ENCODE data around the gene SPRN.

SPRN gene

DNA sequence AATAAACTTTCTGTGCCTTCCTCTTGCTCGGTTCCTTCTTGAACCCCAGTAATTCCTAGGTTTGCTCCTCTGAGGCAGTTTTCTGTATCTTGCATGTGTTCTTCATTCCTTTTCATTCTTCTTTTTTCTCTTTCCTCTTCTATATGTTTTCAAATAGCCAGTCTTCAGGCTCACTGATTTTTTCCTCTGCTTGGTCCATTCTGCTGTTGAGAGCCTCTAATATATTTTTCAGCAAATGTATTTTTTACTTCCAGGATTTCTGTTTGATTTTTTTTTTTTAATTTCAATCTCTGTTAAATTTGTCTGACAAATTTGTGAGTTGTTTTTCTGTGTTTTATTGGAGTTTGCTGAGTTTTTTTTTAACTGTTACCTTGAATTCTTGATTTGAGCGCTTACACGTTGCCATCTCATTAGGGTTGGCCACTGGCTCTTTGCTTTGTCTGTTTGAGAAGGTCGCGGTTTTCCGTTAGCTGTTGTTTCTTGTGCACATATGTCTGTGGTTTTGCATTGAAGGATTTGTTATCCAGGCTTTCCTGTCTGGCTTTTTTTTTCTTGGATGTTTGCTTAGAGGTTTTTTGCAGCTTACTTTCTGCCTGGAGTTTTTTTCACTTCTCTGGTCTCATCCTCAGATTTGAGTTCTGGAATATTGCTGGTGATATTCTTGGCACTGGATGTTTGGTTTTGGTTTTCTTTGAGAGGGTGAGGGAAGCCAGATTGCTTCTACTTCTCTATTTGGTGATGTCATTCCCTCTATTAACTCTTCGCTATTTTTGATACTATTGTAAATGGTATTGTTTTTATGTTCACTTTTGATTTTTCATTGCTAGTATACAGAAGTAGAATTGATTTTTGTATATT is 12.7 kb downstream of the SPRN start:
- DNase-seq (ENCODE audit: low read depth in 2 of 2) = no peak
- H3K4me3 ChIP-seq (replicated peaks in 1 of 2; ENCODE audit: low read depth in 2 of 2, low read length in 2 of 2) = no peak overlapping the region
- TF ChIP-seq, protein P1, sequence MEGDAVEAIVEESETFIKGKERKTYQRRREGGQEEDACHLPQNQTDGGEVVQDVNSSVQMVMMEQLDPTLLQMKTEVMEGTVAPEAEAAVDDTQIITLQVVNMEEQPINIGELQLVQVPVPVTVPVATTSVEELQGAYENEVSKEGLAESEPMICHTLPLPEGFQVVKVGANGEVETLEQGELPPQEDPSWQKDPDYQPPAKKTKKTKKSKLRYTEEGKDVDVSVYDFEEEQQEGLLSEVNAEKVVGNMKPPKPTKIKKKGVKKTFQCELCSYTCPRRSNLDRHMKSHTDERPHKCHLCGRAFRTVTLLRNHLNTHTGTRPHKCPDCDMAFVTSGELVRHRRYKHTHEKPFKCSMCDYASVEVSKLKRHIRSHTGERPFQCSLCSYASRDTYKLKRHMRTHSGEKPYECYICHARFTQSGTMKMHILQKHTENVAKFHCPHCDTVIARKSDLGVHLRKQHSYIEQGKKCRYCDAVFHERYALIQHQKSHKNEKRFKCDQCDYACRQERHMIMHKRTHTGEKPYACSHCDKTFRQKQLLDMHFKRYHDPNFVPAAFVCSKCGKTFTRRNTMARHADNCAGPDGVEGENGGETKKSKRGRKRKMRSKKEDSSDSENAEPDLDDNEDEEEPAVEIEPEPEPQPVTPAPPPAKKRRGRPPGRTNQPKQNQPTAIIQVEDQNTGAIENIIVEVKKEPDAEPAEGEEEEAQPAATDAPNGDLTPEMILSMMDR (IDR thresholded peaks at IDR 0.05; ENCODE audit: low read depth, low read length) = no peak

DNA sequence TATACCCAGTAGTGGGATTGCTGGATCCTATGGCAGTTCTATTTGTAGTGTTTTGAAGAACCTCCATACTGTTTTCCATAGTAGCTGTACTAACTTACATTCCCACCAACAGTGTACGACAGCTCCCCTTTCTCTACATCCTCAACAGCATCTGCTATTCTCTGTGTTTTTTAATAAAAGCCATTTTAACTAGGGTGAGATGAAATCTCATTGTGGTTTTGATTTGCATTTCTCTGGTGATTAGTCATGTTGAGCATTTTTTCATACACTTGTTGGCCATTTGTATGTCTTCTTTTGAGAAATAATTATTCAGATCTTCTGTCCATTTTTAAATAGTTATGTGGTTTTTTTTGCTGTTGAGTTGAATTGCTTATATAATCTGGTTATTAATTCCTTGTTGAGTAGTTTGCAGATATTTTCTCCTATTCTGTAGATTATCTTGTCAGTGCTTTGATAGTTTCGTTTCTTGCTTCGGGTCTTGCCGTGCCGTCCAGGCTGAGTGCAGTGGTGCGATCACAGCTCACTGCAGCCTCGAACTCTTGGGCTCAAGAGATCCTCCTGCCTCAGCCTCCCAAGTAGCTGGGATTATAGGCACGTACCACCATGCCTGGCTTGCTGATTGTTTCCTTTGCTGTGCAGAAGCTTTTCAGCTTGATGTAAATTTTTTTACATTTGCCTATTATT is 18.4 kb downstream of the SPRN start:
- DNase-seq (ENCODE audit: low read depth in 2 of 2) = peak in 1 of 2 donors; percentile 21
- H3K4me3 ChIP-seq (replicated peaks in 1 of 2; ENCODE audit: low read depth in 2 of 2, low read length in 2 of 2) = no peak overlapping the region
- TF ChIP-seq, protein P1 (IDR thresholded peaks at IDR 0.05; ENCODE audit: low read depth, low read length) = no peak

DNA sequence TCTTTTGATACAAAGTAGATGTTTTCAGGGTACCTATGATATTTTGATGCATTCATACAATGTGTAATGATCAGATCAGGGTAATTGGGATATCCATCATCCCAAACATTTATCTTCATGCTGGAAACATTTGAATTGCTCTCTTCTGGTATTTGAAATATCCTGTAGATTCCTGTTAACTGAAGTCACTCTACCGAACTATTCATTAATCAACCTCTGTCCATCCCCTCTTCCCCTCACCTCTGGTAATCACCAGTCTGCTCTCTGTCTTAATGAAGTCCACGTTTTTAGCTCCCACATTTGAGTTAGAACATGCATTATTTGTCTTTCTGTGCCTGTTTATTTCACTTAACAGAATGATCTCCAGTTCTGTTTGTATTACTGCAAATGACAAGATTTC is 19.2 kb downstream of the SPRN start:
- TF ChIP-seq, protein P1 (IDR thresholded peaks at IDR 0.05; ENCODE audit: low read depth, low read length) = no peak
- H3K4me3 ChIP-seq (replicated peaks in 1 of 2; ENCODE audit: low read depth in 2 of 2, low read length in 2 of 2) = no peak overlapping the region
- DNase-seq (ENCODE audit: low read depth in 2 of 2) = no peak

DNA sequence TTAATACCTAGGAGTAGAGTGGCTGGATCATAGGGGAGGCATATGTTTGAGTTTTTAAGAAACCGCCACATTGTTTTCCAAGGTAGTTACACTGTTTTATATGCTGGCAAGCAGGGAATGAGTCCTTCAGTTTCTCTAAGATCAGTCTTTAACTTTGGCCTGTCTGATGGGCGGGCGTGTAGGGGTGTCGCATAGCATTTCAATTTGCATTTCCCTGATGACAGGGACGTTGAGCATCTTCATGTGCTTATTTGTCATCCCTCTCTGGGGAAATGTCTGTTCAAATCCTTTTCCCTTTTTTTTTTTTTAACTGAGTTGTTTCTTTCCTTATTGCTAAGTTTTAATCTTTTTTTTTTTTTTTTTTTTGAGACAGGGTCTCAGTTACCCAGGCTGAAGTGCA is 20.6 kb downstream of the SPRN start:
- no peak overlapping the region for H3K4me3 ChIP-seq (replicated peaks in 1 of 2; ENCODE audit: low read depth in 2 of 2, low read length in 2 of 2)
- TF ChIP-seq, protein P1 (IDR thresholded peaks at IDR 0.05; ENCODE audit: low read depth, low read length) = no peak
- no peak for DNase-seq (ENCODE audit: low read depth in 2 of 2)

DNA sequence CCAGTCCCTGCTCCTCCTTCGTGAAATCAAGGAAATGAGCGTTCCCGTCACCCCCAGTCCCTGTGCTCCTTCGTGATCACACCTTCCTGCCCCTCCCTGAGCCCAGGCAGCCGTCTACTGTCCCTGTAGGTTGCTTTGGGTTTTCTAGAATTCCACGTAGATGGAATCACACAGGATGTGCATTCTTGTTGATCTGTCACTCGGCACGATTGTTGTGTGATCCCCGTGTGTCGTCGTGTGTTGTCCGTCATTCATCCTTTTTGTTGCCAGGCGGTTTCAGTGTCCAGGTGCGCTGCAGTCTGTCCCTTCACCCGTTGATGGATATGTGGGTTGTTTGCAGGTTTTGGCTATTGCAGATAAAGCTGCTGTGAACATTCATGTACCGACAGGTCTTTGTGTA is 21.1 kb downstream of the SPRN start:
- H3K4me3 ChIP-seq (replicated peaks in 1 of 2; ENCODE audit: low read depth in 2 of 2, low read length in 2 of 2) = no peak overlapping the region
- TF ChIP-seq, protein P1 (IDR thresholded peaks at IDR 0.05; ENCODE audit: low read depth, low read length) = no peak
- no peak for DNase-seq (ENCODE audit: low read depth in 2 of 2)

DNA sequence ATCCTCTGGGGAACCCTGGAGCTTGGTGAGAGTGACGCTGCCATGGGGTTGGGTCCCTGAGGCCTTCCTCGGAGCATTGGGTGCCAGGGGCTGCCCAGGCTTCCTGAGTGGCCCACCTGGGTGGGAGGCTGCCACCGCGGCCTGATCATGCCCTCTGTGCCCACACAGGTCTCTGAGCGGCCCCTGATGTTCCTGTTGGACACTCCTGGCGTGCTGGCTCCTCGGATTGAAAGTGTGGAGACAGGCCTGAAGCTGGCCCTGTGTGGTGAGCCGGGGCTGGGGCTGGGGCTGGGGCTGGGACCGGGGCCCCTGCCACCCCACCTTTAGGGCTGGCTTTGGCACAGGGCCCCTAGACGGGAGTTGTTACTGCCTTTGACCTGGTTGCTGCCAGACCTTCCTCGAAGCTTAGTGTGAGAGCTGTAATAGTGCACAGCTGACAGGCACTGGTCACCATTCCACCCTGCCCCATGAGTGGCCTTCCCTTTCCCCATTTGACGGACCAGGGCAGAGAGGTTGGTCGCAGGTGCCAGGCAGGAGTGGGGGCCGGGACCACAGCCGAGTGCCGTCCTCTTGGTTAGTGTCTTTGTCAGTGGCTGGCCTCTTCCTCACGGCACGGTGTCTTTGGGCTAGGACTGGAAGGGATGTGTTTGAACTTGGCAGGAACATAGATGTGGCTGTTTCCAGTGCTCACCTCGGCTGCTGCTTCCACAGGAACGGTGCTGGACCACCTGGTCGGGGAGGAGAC is 22.3 kb downstream of the SPRN start:
- H3K4me3 ChIP-seq (replicated peaks in 1 of 2; ENCODE audit: low read depth in 2 of 2, low read length in 2 of 2) = no peak overlapping the region
- no peak for DNase-seq (ENCODE audit: low read depth in 2 of 2)
- TF ChIP-seq, protein P1 (IDR thresholded peaks at IDR 0.05; ENCODE audit: low read depth, low read length) = no peak
